BLaER1 treated with 17β-estradiol and CSF1 and Interleukin-3, amounts not matched to agents 10 nM and 100 nM (cell line): ENCODE results near the gene DUSP22.

Experiments used
- H3K27ac ChIP-seq, 11 experiments: shearing (Covaris generic); formaldehyde crosslinking; 2 replicates each; pipeline ENCODE4 v1.8.1; 2022
- H3K27me3 ChIP-seq, 11 experiments: shearing (Covaris generic); formaldehyde crosslinking; 2 replicates each; pipeline ENCODE4 v1.8.1; 2022
- H3K36me3 ChIP-seq, 11 experiments: shearing (Covaris generic); formaldehyde crosslinking; 2 replicates each; pipeline ENCODE4 v1.8.1; 2022
- H3K4me1 ChIP-seq, 10 experiments: shearing (Covaris generic); formaldehyde crosslinking; 2 replicates each; pipeline ENCODE4 v1.8.1; 2022
- H3K4me2 ChIP-seq, 11 experiments: shearing (Covaris generic); formaldehyde crosslinking; 2 replicates each; pipeline ENCODE4 v1.8.1; 2022
- H3K4me3 ChIP-seq, 10 experiments: shearing (Covaris generic); formaldehyde crosslinking; 2 replicates each; pipeline ENCODE4 v1.8.1; 2022
- H3K9ac ChIP-seq, 11 experiments: shearing (Covaris generic); formaldehyde crosslinking; 2 replicates each; pipeline ENCODE4 v1.8.1; 2022
- H3K9me3 ChIP-seq, 11 experiments: shearing (Covaris generic); formaldehyde crosslinking; replicated peaks in 1 of 11; 2 replicates each; pipeline ENCODE4 v1.8.1; 2022
- H4K20me1 ChIP-seq, 11 experiments: shearing (Covaris generic); formaldehyde crosslinking; 2 replicates each; pipeline ENCODE4 v1.8.1; 2022
- Cebpa-rat ChIP-seq, 11 experiments: shearing (Covaris generic); IDR thresholded peaks; 2 replicates each; pipeline ENCODE4 v1.8.1; 2022

Gene DUSP22

DNA sequence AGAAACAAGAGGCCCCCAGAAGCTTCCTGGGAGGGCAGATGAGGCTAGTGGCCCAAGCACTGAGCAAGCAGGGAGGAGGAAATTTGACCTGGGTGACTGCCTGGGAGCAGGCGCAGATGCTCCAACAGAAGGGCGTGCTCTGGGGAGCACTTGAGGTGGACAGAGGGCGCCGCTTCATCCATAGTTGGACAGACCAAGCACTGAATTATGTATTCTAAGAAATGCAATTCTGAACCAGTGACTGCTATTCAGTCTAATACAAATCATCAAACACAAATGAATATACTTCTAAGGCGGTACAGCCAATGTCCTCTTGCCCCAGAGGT is 70.6 kb downstream of the DUSP22 start:
- Histone ChIP-seq H3K4me3 (no peak overlapping the region), H4K20me1 (0 out of 22 replicates have a peak, but pooled peaks cover 0 to 5% (median 0%) of the 10 kb centered on the region in 11 experiments), H3K4me1 (peaks cover 10 to 47% (median 27%) of the 10 kb centered on the region in 10 experiments; a peak in 19 of 20 replicates), H3K9me3 (peaks cover 20 to 25% (median 23%) of the 10 kb centered on the region in 11 experiments), H3K4me2 (no peak overlapping the region), H3K27me3 (peaks cover 0 to 24% (median 0%) of the 10 kb centered on the region in 11 experiments; a peak in 5 of 22 replicates), H3K27ac (no peak overlapping the region), H3K9ac (no peak overlapping the region), H3K36me3 (peaks cover 0 to 6% (median 0%) of the 10 kb centered on the region in 11 experiments; a peak in 2 of 22 replicates)
- TF ChIP-seq Cebpa-rat (IDR thresholded peaks at IDR 0.05), result no peak

GRCh38 chr6:363291-363690 is 71.0 kb downstream of the DUSP22 start:
- no peak overlapping the region for H3K9ac ChIP-seq
- no peak overlapping the region for H3K27ac ChIP-seq
- peaks cover 0 to 6% (median 0%) of the 10 kb centered on the region in 11 experiments; a peak in 2 of 22 replicates for H3K36me3 ChIP-seq
- peaks cover 6 to 47% (median 25%) of the 10 kb centered on the region in 10 experiments; a peak in 19 of 20 replicates for H3K4me1 ChIP-seq
- H4K20me1 ChIP-seq, result 0 out of 22 replicates have a peak, but pooled peaks cover 0 to 5% (median 0%) of the 10 kb centered on the region in 11 experiments
- TF ChIP-seq Cebpa-rat (IDR thresholded peaks at IDR 0.05), result no peak
- no peak overlapping the region for H3K4me3 ChIP-seq
- no peak overlapping the region for H3K4me2 ChIP-seq
- H3K9me3 ChIP-seq, result peaks cover 20 to 25% (median 23%) of the 10 kb centered on the region in 11 experiments
- H3K27me3 ChIP-seq, result peaks cover 0 to 24% (median 0%) of the 10 kb centered on the region in 11 experiments; a peak in 5 of 22 replicates

DNA sequence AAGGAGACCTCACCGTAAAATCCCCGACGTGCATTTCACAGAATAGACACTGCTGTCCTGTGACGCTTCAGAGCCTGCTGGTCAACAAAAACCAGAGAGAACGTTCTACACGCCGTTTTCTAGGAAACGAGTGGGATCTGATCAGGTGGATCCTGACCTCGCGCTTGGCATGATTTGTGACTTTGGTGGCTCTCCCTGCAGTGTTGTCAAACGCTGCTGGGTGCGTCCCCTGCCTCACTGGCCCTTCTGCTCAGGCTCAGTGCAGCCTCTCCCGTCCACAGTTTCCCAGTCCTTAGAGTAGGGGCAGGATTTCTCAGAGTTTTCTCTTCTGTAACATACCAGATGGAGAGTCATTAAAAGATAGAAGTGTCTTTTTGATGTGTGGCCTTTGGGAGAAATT is 71.6 kb downstream of the DUSP22 start:
- Histone ChIP-seq H3K9me3 (peaks cover 20 to 25% (median 23%) of the 10 kb centered on the region in 11 experiments), H3K27me3 (peaks cover 0 to 24% (median 0%) of the 10 kb centered on the region in 11 experiments; a peak in 5 of 22 replicates), H3K27ac (no peak overlapping the region), H4K20me1 (0 out of 22 replicates have a peak, but pooled peaks cover 0 to 5% (median 0%) of the 10 kb centered on the region in 11 experiments), H3K36me3 (peaks cover 0 to 6% (median 0%) of the 10 kb centered on the region in 11 experiments; a peak in 2 of 22 replicates), H3K4me2 (peak overlapping the region in 4 of 11 experiments; percentile 62 to 77 (median 70); a peak in 4 of 22 replicates), H3K9ac (no peak overlapping the region), H3K4me3 (no peak overlapping the region), H3K4me1 (peaks cover 0 to 47% (median 24%) of the 10 kb centered on the region in 10 experiments; a peak in 16 of 20 replicates)
- no peak for TF ChIP-seq Cebpa-rat (IDR thresholded peaks at IDR 0.05)

DNA sequence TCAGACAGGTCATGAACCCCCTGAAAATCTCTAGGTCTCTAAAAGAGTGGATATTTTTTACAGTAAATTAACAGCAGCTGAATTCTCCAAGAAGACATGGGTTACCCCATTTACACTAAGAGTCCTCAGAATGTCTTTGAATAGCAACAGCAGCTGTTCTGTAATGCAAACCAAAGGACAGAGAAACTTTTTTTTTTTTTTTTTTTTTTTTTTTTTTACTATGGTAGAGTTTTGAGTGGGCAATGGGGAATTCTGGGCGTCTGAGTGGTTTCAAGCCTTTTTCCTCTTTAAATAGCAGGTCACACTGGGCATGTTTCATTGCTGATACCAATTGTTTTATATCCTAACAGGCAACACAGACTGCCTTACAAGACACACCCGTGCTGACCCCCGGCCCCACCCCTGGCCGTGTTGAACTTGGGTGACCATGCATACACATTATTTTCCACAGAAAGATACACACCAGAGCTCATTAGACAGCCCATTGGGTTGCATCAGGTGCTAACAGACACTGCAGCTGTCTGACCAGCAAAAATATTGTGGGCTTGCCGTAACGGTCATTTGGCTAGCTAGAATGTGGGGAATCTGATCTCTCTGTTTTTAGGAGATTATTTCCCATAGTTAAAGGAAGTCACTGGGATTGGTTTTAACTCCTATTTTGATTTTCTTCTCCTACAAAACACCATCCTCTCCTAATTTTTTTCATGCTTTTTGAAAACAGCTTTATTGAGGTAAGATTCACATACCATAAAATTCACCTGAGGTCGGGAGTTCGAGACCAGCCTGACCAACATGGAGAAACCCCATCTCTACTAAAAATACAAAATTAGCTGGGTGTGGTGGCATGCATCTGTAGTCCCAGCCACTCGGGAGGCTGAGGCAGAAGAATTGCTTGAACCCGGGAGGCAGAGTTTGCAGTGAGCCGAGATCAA is 72.6 kb downstream of the DUSP22 start:
- H3K27ac ChIP-seq, result no peak overlapping the region
- H3K4me1 ChIP-seq, result peaks cover 0 to 41% (median 24%) of the 10 kb centered on the region in 10 experiments; a peak in 15 of 20 replicates
- H3K9ac ChIP-seq, result no peak overlapping the region
- peak overlapping the region in 8 of 11 experiments; percentile 29 to 77 (median 54); a peak in 16 of 22 replicates for H3K4me2 ChIP-seq
- peaks cover 20 to 25% (median 23%) of the 10 kb centered on the region in 11 experiments for H3K9me3 ChIP-seq
- H4K20me1 ChIP-seq, result 0 out of 22 replicates have a peak, but pooled peaks cover 0 to 5% (median 0%) of the 10 kb centered on the region in 11 experiments
- no peak overlapping the region; a peak in 1 of 20 replicates for H3K4me3 ChIP-seq
- peaks cover 0 to 24% (median 0%) of the 10 kb centered on the region in 11 experiments; a peak in 5 of 22 replicates for H3K27me3 ChIP-seq
- H3K36me3 ChIP-seq, result peaks cover 0 to 6% (median 0%) of the 10 kb centered on the region in 11 experiments; a peak in 2 of 22 replicates
- no peak for TF ChIP-seq Cebpa-rat (IDR thresholded peaks at IDR 0.05)

- Histone ChIP-seq H3K4me3 (no peak overlapping the region), H4K20me1 (0 out of 22 replicates have a peak, but pooled peaks cover 0 to 3% (median 0%) of the 10 kb centered on the region in 11 experiments), H3K4me2 (peak overlapping the region in 9 of 11 experiments; percentile 1 to 77 (median 47); a peak in 16 of 22 replicates), H3K27ac (no peak overlapping the region), H3K4me1 (peaks cover 0 to 38% (median 24%) of the 10 kb centered on the region in 10 experiments; a peak in 15 of 20 replicates), H3K27me3 (peaks cover 0 to 24% (median 0%) of the 10 kb centered on the region in 11 experiments; a peak in 5 of 22 replicates), H3K9ac (no peak overlapping the region), H3K9me3 (peaks cover 20 to 25% (median 23%) of the 10 kb centered on the region in 11 experiments), H3K36me3 (peaks cover 0 to 6% (median 0%) of the 10 kb centered on the region in 11 experiments; a peak in 2 of 22 replicates)
- no peak for TF ChIP-seq Cebpa-rat (IDR thresholded peaks at IDR 0.05)
These were observed 73.5 kb downstream of the DUSP22 start for GRCh38 chr6:365835-366234.

DNA sequence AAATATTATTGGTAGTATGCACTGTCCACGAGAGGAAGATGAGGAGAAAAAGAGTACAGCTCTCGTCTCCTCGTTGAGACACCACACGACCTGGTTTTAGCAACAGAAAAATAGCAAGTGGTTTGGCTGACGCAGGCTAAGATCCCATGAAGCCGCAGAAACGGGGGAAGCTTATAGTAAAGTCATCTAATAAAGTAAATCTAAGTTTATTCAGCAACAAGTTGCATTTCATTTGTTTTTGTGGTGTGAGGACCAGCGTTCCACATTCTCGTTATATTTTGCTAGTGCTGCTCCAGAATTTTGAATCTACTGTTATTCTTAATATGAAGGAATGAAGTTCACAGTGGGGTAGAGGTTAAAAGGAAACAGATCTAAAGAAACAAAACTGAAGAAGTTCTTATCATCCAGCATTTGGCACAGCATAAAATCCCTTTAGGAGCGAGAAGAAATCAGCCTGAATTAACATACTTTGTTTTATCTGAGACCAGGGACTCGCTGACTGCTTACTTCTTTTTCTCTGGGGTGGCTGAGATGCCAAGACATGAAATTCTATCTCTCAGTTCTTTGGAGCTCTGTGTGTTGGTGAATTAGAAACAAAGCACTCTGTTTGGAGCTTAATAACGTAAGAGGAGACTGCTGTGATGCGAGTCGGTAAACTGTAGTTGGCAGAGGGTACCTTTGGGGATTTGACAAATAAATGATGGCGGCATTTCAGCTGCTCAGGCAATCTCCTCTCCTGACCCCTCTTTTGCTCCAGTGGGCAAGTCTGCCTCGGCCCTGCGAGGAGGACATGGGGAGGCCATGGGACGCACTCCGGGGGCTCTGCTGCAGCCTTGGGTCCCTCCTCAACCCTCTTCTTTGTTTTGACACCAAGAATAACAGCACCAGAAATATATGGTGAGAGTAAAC is 74.4 kb downstream of the DUSP22 start:
- Histone ChIP-seq H3K27ac (no peak overlapping the region), H3K4me2 (peak overlapping the region in 6 of 11 experiments; percentile 8 to 77 (median 64); a peak in 11 of 22 replicates), H4K20me1 (no peaks in the 10 kb centered on the region), H3K9me3 (peaks cover 20 to 26% (median 23%) of the 10 kb centered on the region in 11 experiments), H3K9ac (no peak overlapping the region), H3K4me3 (no peak overlapping the region), H3K4me1 (peaks cover 0 to 36% (median 24%) of the 10 kb centered on the region in 10 experiments; a peak in 14 of 20 replicates), H3K27me3 (peaks cover 0 to 24% (median under 1%) of the 10 kb centered on the region in 11 experiments; a peak in 15 of 22 replicates), H3K36me3 (peaks cover 0 to 6% (median 0%) of the 10 kb centered on the region in 11 experiments; a peak in 2 of 22 replicates)
- TF ChIP-seq Cebpa-rat (IDR thresholded peaks at IDR 0.05), result no peak

DNA sequence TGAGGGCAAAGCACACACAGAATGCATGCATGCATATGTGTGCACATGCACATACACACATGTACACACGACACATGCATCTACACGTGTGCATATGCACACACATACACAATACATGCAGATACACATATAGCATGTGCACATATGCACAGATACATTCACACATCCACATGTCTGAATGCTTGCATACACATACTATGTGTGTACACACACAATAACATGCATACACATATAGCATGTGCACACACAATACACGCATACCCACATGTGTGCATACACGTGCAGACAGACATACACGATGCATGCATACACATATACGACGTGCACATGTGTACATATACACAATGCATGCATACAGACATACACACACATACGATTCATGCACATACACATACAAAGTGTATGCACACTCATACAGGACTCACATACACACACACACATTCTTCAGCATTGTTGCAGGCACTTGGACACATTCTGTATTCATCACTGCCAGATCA is 75.1 kb downstream of the DUSP22 start:
- Histone ChIP-seq H4K20me1 (peaks cover 0 to 2% (median 0%) of the 10 kb centered on the region in 11 experiments; a peak in 2 of 22 replicates), H3K27me3 (peaks cover 7 to 31% (median 7%) of the 10 kb centered on the region in 11 experiments), H3K4me1 (peaks cover 3 to 39% (median 27%) of the 10 kb centered on the region in 10 experiments), H3K4me3 (no peak overlapping the region), H3K9ac (no peak overlapping the region), H3K4me2 (peak overlapping the region in 5 of 11 experiments; percentile 8 to 77 (median 66); a peak in 5 of 22 replicates), H3K27ac (no peak overlapping the region), H3K9me3 (peaks cover 20 to 29% (median 22%) of the 10 kb centered on the region in 11 experiments), H3K36me3 (peaks cover 0 to 6% (median 0%) of the 10 kb centered on the region in 11 experiments; a peak in 2 of 22 replicates)
- TF ChIP-seq Cebpa-rat (IDR thresholded peaks at IDR 0.05), result no peak
